GM10266 (cell line): ENCODE measurements around the gene ZNF710.

Source experiments
- DNase-seq: peaks from one replicate; pipeline ENCODE4 v3.0.0; 2012; ENCODE audit errors: extremely low spot score
- TF ChIP-seq, protein P1 (sequence below): IDR thresholded peaks from 2 replicates; pipeline ENCODE4 v1.5.1; 2012; ENCODE audit warnings: mild to moderate bottlenecking, low read depth; ENCODE audit not compliant: control insufficient read depth, insufficient read depth; ENCODE audit errors: missing control alignments

The ZNF710 gene

DNA sequence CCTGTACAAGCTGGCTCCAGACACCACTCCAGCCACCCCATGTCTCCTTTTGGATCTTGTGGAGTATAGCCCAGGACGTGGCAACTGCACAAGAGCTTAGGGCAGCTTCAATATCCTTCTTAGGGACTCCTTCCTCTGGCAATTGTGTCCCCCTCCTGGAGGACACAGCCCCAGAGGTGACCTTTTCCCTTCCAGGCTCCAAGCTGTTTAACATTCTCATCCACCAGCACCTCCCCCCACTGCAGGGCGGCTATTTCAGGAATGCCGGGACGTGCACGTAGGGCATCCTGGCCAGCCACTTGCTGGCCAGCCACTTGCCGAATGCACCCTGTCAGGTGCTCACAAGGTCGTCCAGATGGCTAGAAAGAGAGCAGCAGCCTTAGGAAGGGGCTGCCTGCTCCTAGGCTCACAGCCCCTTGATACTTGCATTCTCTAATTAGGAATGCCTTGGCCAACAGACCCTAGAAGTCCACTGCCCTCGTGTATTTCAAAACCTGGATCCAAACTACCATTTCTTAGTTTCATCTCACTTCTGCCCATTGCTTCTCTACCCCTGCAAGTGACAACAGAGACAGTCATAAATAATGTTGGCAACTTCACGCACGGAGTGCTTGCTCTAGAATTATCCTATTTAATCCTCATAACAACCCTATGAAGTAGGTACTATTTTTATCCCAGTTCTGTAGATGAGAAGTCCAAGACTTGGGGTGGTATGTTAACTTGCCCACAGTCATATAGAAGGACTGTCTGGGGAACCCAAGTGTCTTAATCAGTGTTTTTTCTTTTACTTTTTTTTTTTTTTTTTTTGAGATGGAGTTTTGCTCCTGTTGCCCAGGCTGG lies 125.7 kb downstream of the ZNF710 start:
- no peak for DNase-seq
- TF ChIP-seq, protein P1, sequence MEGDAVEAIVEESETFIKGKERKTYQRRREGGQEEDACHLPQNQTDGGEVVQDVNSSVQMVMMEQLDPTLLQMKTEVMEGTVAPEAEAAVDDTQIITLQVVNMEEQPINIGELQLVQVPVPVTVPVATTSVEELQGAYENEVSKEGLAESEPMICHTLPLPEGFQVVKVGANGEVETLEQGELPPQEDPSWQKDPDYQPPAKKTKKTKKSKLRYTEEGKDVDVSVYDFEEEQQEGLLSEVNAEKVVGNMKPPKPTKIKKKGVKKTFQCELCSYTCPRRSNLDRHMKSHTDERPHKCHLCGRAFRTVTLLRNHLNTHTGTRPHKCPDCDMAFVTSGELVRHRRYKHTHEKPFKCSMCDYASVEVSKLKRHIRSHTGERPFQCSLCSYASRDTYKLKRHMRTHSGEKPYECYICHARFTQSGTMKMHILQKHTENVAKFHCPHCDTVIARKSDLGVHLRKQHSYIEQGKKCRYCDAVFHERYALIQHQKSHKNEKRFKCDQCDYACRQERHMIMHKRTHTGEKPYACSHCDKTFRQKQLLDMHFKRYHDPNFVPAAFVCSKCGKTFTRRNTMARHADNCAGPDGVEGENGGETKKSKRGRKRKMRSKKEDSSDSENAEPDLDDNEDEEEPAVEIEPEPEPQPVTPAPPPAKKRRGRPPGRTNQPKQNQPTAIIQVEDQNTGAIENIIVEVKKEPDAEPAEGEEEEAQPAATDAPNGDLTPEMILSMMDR, result no peak

DNA sequence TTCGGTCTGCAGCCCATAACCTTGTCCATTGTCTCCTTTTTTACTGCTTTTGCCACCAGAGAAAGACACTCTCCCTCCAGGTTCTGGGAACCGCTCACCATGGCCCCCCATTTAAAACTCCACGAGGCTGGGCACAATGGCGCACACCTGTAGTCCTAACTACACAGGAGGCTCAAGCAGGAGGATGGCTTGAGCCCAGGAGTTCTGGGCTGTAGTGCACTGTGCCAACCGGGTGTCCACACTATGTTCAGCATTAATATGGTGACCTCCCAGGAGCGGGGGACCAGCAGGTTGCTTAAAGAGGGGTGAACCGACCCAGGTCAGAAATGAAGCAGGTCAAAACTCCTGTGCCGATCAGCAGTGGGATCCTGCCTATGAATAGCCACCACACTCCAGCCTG lies 129.2 kb downstream of the ZNF710 start:
- TF ChIP-seq, protein P1, result no peak
- no peak for DNase-seq
